ENCODE results near the gene DHRS13.
"Not testable (repeated sequence)": the region's sequence is repeated elsewhere in the genome, so short reads cannot be mapped to it uniquely, and the experiment has no call there.

DHRS13 gene

DNA sequence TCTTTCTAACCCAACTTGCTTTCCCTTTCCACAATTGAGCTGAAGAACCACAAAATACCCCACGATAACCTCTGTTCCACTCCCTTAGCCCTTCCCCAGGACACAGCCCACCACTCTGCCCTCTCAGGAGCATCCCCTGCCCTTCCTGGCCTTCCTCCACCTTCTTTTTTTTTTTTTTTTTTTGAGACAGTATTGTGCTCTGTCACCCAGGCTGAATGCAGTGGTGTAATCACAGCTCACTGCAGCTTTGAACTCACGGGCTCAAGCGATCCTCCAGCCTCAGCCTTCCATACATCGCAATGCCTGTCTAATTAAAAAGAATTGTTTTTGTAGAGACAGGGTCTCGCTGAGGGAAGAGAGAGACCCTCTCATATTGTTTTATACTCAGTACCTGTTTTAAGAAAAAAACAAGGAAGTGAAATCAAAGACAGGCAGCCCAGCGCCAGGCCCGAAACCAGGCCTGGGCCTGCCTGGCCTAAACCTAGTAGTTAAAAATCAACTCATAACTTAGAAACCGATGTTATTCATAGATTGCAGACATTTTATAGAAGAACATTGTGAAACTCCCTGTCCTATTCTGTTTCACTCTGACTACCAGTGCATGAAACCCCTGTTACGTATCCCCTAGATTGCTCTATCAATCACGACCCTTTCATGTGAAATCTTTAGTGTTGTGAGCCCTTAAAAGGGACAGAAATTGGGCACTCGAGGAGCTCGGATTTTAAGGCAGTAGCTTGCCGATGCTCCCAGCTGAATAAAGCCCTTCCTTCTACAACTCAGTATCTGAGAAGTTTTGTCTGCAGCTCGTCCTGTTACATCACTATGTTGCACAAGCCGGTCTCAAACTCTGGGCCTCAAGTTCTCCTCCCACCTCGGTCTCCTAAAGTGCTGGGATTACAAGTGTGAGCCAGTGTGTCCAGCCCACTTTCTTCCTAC, 9.4 kb downstream of the DHRS13 start:
- not testable (repeated sequence) for H3K27ac ChIP-seq (ENCODE audit: low read length); H3K4me3 ChIP-seq (ENCODE audit: low read length in 2 of 2); H3K9me3 ChIP-seq (ENCODE audit: control insufficient read depth in 2 of 2, low read length in 2 of 2); H3K27me3 ChIP-seq (ENCODE audit: control insufficient read depth in 1 of 2, insufficient read depth in 2 of 2, low read length in 2 of 2); H3K36me3 ChIP-seq (ENCODE audit: control insufficient read depth in 2 of 2, insufficient read depth in 2 of 2, low read length in 2 of 2); H3K9ac ChIP-seq (ENCODE audit: low read length in 2 of 2)
- peaks cover 25% of the 10 kb centered on the region for H3K4me1 ChIP-seq (ENCODE audit: control insufficient read depth, insufficient read depth, low read length)

DNA sequence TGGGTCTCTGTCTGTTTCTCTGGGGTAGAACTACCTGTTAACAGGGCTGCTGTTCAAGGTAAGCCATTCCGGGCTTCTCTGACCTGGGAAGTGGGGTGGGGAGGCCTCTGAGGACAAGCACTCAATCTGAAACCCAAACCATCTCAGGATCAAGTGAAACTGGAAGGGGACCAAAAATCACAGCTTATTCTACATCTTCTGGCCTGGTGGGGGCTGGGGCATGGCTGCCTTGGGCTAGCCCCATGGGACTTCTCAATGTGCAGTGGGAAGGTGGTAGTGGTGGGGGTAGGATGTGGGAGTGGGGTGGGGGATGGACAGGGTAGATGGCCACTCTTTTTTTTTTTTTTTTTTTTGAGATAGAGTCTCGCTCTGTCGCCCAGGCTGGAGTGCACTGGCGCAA, 10.9 kb downstream of the DHRS13 start:
- H3K4me1 ChIP-seq (ENCODE audit: control insufficient read depth, insufficient read depth, low read length): peaks cover 13% of the 10 kb centered on the region
- H3K9me3 ChIP-seq (ENCODE audit: control insufficient read depth in 2 of 2, low read length in 2 of 2): no peaks in the 10 kb centered on the region
- no peaks in the 10 kb centered on the region for H3K27me3 ChIP-seq (ENCODE audit: control insufficient read depth in 1 of 2, insufficient read depth in 2 of 2, low read length in 2 of 2)
- no peak overlapping the region for H3K9ac ChIP-seq (ENCODE audit: low read length in 2 of 2)
- no peak overlapping the region for H3K27ac ChIP-seq (ENCODE audit: low read length)
- no peak overlapping the region for H3K4me3 ChIP-seq (ENCODE audit: low read length in 2 of 2)
- peaks cover 4 to 9% of the 10 kb centered on the region in 2 donors for H3K36me3 ChIP-seq (ENCODE audit: control insufficient read depth in 2 of 2, insufficient read depth in 2 of 2, low read length in 2 of 2)

DNA sequence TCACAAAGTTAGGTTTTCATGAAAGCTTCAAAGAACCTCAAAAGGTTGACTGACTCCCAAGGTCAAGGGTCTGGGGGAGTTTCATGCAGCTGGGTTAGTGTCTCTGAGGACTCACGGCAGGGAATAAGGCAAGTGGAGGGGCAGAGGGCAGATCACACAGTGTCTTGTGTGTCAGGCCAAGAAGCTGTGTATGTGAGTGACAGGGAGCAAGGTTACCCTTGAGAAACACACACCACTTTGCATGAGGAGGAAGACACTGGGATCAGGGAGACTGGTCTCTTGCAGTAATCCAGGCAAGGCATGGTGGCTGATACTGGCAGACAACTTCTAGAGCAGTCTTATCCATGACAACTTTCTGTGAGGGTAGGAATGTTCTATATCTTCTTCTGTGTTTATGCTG, 11.7 kb downstream of the DHRS13 start:
- peaks cover 4 to 9% of the 10 kb centered on the region in 2 donors for H3K36me3 ChIP-seq (ENCODE audit: control insufficient read depth in 2 of 2, insufficient read depth in 2 of 2, low read length in 2 of 2)
- H3K9me3 ChIP-seq (ENCODE audit: control insufficient read depth in 2 of 2, low read length in 2 of 2): no peaks in the 10 kb centered on the region
- no peak overlapping the region for H3K27ac ChIP-seq (ENCODE audit: low read length)
- no peaks in the 10 kb centered on the region for H3K27me3 ChIP-seq (ENCODE audit: control insufficient read depth in 1 of 2, insufficient read depth in 2 of 2, low read length in 2 of 2)
- H3K4me3 ChIP-seq (ENCODE audit: low read length in 2 of 2): no peak overlapping the region
- peaks cover 5% of the 10 kb centered on the region for H3K4me1 ChIP-seq (ENCODE audit: control insufficient read depth, insufficient read depth, low read length)
- H3K9ac ChIP-seq (ENCODE audit: low read length in 2 of 2): no peak overlapping the region

DNA sequence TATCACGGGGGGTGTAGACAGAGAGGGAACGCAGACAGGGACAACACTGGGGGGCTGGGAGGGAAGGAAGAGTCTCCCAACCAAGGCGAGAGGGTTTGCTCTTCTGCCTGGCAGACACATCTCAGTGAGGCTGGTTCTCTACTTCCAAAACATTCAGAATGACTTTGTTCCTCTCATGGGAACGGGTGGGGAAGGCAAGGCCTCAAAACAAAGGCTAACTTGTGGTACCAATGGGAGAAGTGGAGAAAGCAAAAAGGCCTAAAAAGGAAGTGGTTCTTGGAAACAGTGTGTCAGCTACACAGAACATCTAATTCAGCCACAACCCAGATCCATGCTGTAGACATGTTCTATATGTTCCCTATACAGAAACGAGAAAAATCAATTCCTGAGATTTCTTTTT, 12.9 kb downstream of the DHRS13 start:
- peaks cover 3% of the 10 kb centered on the region for H3K4me1 ChIP-seq (ENCODE audit: control insufficient read depth, insufficient read depth, low read length)
- H3K4me3 ChIP-seq (ENCODE audit: low read length in 2 of 2): no peak overlapping the region
- H3K9me3 ChIP-seq (ENCODE audit: control insufficient read depth in 2 of 2, low read length in 2 of 2): no peaks in the 10 kb centered on the region
- H3K27me3 ChIP-seq (ENCODE audit: control insufficient read depth in 1 of 2, insufficient read depth in 2 of 2, low read length in 2 of 2): no peaks in the 10 kb centered on the region
- H3K27ac ChIP-seq (ENCODE audit: low read length): no peak overlapping the region
- peaks cover 10 to 14% of the 10 kb centered on the region in 2 donors for H3K36me3 ChIP-seq (ENCODE audit: control insufficient read depth in 2 of 2, insufficient read depth in 2 of 2, low read length in 2 of 2)
- H3K9ac ChIP-seq (ENCODE audit: low read length in 2 of 2): no peak overlapping the region

DNA sequence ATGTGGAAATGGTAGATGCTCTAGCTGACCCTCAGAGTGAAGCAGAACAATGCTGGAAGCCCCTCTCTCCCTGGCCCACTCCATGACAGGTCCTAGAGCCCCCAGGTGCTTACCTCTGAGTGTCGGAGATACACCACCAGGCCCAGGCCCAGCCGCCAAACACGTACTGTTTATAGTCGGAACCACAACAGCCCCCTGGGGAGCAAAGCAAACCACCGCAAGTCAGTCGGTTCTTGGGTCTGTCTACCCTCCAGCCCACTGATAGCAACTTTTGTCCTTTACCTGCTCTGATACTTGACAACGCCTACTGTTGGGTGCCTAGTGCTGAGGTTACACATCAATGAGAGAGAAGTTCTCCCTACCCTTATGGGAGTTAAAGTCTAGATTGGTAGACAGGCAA, 14.0 kb downstream of the DHRS13 start:
- Histone ChIP-seq H3K9ac (ENCODE audit: low read length in 2 of 2) (no peak overlapping the region), H3K4me3 (ENCODE audit: low read length in 2 of 2) (no peak overlapping the region), H3K4me1 (ENCODE audit: control insufficient read depth, insufficient read depth, low read length) (peaks cover 3% of the 10 kb centered on the region), H3K27ac (ENCODE audit: low read length) (no peak overlapping the region), H3K36me3 (ENCODE audit: control insufficient read depth in 2 of 2, insufficient read depth in 2 of 2, low read length in 2 of 2) (peaks cover 17 to 23% of the 10 kb centered on the region in 2 donors), H3K27me3 (ENCODE audit: control insufficient read depth in 1 of 2, insufficient read depth in 2 of 2, low read length in 2 of 2) (no peaks in the 10 kb centered on the region), H3K9me3 (ENCODE audit: control insufficient read depth in 2 of 2, low read length in 2 of 2) (no peaks in the 10 kb centered on the region)

DNA sequence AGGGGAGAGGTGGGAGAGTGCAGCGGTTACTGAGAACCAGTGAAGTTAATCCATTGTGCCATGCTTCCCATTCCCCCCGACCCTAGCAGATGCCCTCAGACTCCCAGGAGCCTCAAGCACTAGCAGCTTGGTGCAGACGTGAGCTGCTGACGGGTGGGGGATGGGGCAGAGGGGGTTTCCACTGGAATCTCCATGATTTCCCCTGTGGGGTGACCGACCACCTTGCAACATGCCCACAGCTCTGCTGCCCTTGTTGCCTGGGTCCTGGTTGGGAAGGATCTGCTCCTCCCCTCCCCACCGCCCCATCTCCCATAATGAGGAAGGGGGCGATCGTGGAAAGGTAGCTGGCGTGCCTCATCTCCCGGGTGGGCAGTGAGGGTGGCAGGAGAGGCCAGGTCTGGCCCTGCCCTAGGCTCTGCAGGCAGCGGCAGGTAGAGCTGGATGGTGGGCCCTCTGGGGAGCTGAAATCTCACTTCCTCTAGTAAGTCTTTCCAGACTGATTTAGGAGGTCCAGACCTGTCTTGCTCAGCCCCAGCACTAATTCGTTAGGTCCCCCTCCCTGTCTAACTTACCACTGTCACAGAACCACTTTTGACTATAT, 14.9 kb downstream of the DHRS13 start:
- Histone ChIP-seq H3K36me3 (ENCODE audit: control insufficient read depth in 2 of 2, insufficient read depth in 2 of 2, low read length in 2 of 2) (peaks cover 18 to 30% of the 10 kb centered on the region in 2 donors), H3K4me3 (ENCODE audit: low read length in 2 of 2) (no peak overlapping the region), H3K27me3 (ENCODE audit: control insufficient read depth in 1 of 2, insufficient read depth in 2 of 2, low read length in 2 of 2) (no peaks in the 10 kb centered on the region), H3K9me3 (ENCODE audit: control insufficient read depth in 2 of 2, low read length in 2 of 2) (no peaks in the 10 kb centered on the region), H3K27ac (ENCODE audit: low read length) (no peak overlapping the region), H3K4me1 (ENCODE audit: control insufficient read depth, insufficient read depth, low read length) (peaks cover 3% of the 10 kb centered on the region), H3K9ac (ENCODE audit: low read length in 2 of 2) (no peak overlapping the region)

DNA sequence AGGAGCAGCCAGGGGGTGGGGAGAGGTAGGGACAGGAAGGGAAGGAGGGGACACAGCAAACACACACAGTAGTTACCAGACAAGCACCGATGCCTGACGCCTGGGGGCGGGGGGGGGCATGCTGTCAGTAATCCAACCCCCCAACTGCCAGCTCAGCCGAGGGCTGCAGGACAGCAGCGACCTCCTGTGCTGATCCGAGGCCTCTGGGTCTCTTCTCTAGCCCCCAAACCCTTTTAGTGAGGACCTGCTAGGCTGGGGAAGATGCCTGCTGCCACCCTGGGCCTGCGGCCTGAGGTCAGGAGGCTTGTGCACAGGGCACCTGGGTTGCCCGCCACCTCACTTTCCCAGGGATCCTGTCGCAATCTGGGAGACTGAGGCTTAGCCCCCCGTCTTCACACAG, 16.9 kb downstream of the DHRS13 start:
- Histone ChIP-seq H3K36me3 (ENCODE audit: control insufficient read depth in 2 of 2, insufficient read depth in 2 of 2, low read length in 2 of 2) (peaks cover 37 to 47% of the 10 kb centered on the region in 2 donors), H3K27me3 (ENCODE audit: control insufficient read depth in 1 of 2, insufficient read depth in 2 of 2, low read length in 2 of 2) (no peaks in the 10 kb centered on the region), H3K27ac (ENCODE audit: low read length) (no peak overlapping the region), H3K9ac (ENCODE audit: low read length in 2 of 2) (no peak overlapping the region), H3K9me3 (ENCODE audit: control insufficient read depth in 2 of 2, low read length in 2 of 2) (no peaks in the 10 kb centered on the region), H3K4me3 (ENCODE audit: low read length in 2 of 2) (no peak overlapping the region), H3K4me1 (ENCODE audit: control insufficient read depth, insufficient read depth, low read length) (no peaks in the 10 kb centered on the region)

DNA sequence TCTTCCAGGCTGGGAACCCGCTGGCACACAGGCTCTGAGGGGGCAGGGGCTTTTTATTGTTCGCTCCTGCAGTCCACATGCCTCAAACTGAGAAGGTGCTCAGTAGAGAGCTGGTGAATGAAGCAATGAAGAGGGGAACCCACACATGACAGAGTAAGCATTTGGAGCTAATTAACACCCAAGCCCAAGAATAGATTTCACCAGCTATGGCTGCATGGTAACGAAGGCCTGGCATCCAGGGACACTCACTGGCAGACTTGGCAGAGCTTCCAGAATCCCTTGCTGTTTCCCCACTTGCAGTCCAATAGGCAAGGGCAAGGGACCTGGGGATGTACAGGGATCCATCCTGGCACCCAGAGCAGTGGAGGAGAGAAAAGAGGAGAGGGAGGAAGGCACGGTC, 17.5 kb downstream of the DHRS13 start:
- Histone ChIP-seq H3K27me3 (ENCODE audit: control insufficient read depth in 1 of 2, insufficient read depth in 2 of 2, low read length in 2 of 2) (no peaks in the 10 kb centered on the region), H3K9ac (ENCODE audit: low read length in 2 of 2) (no peak overlapping the region), H3K9me3 (ENCODE audit: control insufficient read depth in 2 of 2, low read length in 2 of 2) (no peaks in the 10 kb centered on the region), H3K36me3 (ENCODE audit: control insufficient read depth in 2 of 2, insufficient read depth in 2 of 2, low read length in 2 of 2) (peaks cover 43 to 52% of the 10 kb centered on the region in 2 donors), H3K4me1 (ENCODE audit: control insufficient read depth, insufficient read depth, low read length) (no peaks in the 10 kb centered on the region), H3K27ac (ENCODE audit: low read length) (no peak overlapping the region), H3K4me3 (ENCODE audit: low read length in 2 of 2) (no peak overlapping the region)

DNA sequence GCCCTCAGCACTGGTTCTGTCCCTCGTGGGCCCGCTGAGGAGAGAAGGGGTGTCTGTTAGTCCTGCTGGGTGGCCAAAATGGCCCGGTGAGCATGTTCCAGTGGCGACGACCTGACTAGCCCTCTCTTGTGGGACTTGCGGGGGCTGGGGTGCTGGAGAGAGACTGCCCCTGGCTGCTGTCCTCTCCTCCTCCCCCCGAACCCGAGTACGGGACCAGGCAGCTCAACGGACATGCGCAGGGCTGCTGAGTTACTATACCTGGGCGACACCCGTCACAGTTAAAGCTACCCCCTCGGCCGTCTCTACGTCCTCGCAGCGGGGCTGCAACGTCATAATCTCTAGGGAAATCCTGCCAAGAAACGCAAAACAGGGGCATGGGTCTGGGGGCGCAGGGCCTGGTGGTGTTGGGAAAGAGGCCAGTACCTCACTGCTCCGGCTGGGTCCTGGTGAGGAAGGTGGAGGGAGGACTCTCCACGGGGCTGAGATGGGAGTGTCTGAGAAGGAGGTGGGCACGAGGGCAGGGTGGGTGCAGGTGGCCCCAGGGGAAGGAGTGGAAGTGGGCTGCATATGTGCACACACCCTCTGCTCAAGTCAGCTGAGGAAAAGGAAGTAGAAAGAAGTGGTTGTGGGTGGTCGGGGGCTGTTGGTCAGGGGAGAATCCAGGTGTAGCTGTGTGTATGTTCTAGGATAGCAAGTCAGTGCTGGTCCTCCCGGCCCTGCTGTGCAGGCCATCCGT, 18.7 kb downstream of the DHRS13 start:
- no peaks in the 10 kb centered on the region for H3K27me3 ChIP-seq (ENCODE audit: control insufficient read depth in 1 of 2, insufficient read depth in 2 of 2, low read length in 2 of 2)
- H3K9me3 ChIP-seq (ENCODE audit: control insufficient read depth in 2 of 2, low read length in 2 of 2): no peaks in the 10 kb centered on the region
- H3K36me3 ChIP-seq (ENCODE audit: control insufficient read depth in 2 of 2, insufficient read depth in 2 of 2, low read length in 2 of 2): peaks cover 47 to 64% of the 10 kb centered on the region in 2 donors
- H3K9ac ChIP-seq (ENCODE audit: low read length in 2 of 2): no peak overlapping the region
- H3K4me1 ChIP-seq (ENCODE audit: control insufficient read depth, insufficient read depth, low read length): no peaks in the 10 kb centered on the region
- no peak overlapping the region for H3K4me3 ChIP-seq (ENCODE audit: low read length in 2 of 2)
- no peak overlapping the region for H3K27ac ChIP-seq (ENCODE audit: low read length)

DNA sequence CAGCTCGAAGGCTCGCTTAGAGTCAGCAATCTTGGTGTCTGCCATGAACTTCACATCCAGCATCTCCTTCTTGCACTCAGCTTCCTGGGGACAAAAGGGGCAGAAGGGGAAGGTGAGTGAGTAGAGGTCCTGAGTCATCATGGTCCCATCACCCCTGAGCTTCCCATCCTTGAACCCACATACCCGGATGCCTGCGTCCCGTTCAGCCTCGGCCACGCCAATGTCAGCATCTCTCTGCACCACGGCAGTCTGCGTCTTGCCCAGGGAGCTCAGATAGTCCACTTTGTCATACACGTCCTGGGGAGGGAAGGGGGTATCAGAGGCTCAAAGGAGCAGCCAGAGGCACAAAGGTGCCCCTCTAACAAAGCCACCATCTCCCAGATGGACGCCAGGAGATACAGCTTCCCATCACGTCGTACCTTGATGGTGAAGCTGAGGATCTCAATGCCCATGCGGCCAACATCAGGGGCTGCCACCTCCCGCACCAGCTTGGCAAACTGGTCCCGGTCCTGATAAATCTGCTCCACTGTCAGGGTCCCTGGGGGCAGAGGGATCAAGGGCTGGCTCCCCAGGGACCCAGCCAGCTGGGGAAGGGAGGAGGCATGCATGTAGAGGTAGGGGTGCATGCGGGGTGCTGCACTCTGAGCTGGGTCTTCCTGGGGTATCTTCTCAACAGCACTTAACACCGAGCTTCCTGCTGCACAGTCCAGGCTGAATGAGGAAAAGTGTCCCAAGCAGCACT, 20.6 kb downstream of the DHRS13 start:
- Histone ChIP-seq H3K4me1 (ENCODE audit: control insufficient read depth, insufficient read depth, low read length) (no peaks in the 10 kb centered on the region), H3K27ac (ENCODE audit: low read length) (no peak overlapping the region), H3K9me3 (ENCODE audit: control insufficient read depth in 2 of 2, low read length in 2 of 2) (no peaks in the 10 kb centered on the region), H3K4me3 (ENCODE audit: low read length in 2 of 2) (no peak overlapping the region), H3K9ac (ENCODE audit: low read length in 2 of 2) (no peak overlapping the region), H3K27me3 (ENCODE audit: control insufficient read depth in 1 of 2, insufficient read depth in 2 of 2, low read length in 2 of 2) (no peaks in the 10 kb centered on the region), H3K36me3 (ENCODE audit: control insufficient read depth in 2 of 2, insufficient read depth in 2 of 2, low read length in 2 of 2) (peaks cover 46 to 66% of the 10 kb centered on the region in 2 donors)

All from stomach smooth muscle (tissue), 2 donors.